GM21786 (cell line): ENCODE measurements around the gene STC2.
"Not testable (repeated sequence)": the region's sequence is repeated elsewhere in the genome, so short reads cannot be mapped to it uniquely, and the experiment has no call there.

Source experiments
- ATAC-seq: cut with Tn5 transposase; IDR thresholded peaks from one replicate; pipeline ENCODE4 v1.9.1; 2021; ENCODE audit not compliant: unreplicated experiment

The STC2 gene

GRCh38 chr5:173296737-173297676 lies 31.2 kb downstream of the STC2 start:
- no peak for ATAC-seq

- no peak for ATAC-seq
These were observed 32.4 kb downstream of the STC2 start for GRCh38 chr5:173295796-173296195.

- no peak for ATAC-seq
These were observed 33.4 kb downstream of the STC2 start for GRCh38 chr5:173294673-173295320.

GRCh38 chr5:173293817-173294672 lies 34.2 kb downstream of the STC2 start:
- ATAC-seq, result peak; percentile 54

GRCh38 chr5:173291722-173292658 lies 36.2 kb downstream of the STC2 start:
- no peak for ATAC-seq

- no peak for ATAC-seq
These were observed 37.6 kb downstream of the STC2 start for GRCh38 chr5:173290477-173291131.

- ATAC-seq, result no peak
These were observed 38.8 kb downstream of the STC2 start for GRCh38 chr5:173289372-173289771.

GRCh38 chr5:173288632-173289031 lies 39.6 kb downstream of the STC2 start:
- no peak for ATAC-seq

GRCh38 chr5:173287086-173287485 lies 41.1 kb downstream of the STC2 start:
- ATAC-seq, result no peak

GRCh38 chr5:173284343-173284958 lies 43.8 kb downstream of the STC2 start:
- ATAC-seq, result not testable (repeated sequence)

- ATAC-seq, result peak; percentile 85
These were observed 44.6 kb downstream of the STC2 start for GRCh38 chr5:173283318-173284288.

- ATAC-seq, result no peak
These were observed 45.3 kb downstream of the STC2 start for GRCh38 chr5:173282916-173283315.

GRCh38 chr5:173281910-173282309 lies 46.3 kb downstream of the STC2 start:
- no peak for ATAC-seq

- ATAC-seq, result no peak
These were observed 49.0 kb downstream of the STC2 start for GRCh38 chr5:173279166-173279565.

- ATAC-seq, result no peak
These were observed 49.6 kb downstream of the STC2 start for GRCh38 chr5:173278641-173279040.

- ATAC-seq, result no peak
These were observed 50.0 kb downstream of the STC2 start for GRCh38 chr5:173278172-173278571.

- ATAC-seq, result no peak
These were observed 53.4 kb downstream of the STC2 start for GRCh38 chr5:173274771-173275170.

- no peak for ATAC-seq
These were observed 56.8 kb downstream of the STC2 start for GRCh38 chr5:173271419-173271818.
